ENCODE data around the gene CTSV.
"Not testable (repeated sequence)": the region's sequence is repeated elsewhere in the genome, so short reads cannot be mapped to it uniquely, and the experiment has no call there.

Gene CTSV

GRCh38 chr9:96994531-96995016 lies 44.4 kb downstream of the CTSV start:
- not testable (repeated sequence) for H3K36me3 ChIP-seq (ENCODE audit: control insufficient read depth, insufficient read depth, low read length); H3K27ac ChIP-seq; H3K4me3 ChIP-seq (ENCODE audit: low read depth, low read length); H2AFZ ChIP-seq; H3K4me1 ChIP-seq; H3K9me3 ChIP-seq (ENCODE audit: control insufficient read depth, low read length); H3K9ac ChIP-seq; H3K79me2 ChIP-seq; H3K27me3 ChIP-seq (ENCODE audit: control insufficient read depth, insufficient read depth, low read length); H3K4me2 ChIP-seq (ENCODE audit: low read length)

- H3K4me2 ChIP-seq (ENCODE audit: low read length); H3K9me3 ChIP-seq (ENCODE audit: control insufficient read depth, low read length); H3K36me3 ChIP-seq (ENCODE audit: control insufficient read depth, insufficient read depth, low read length); H3K27ac ChIP-seq; H3K4me3 ChIP-seq (ENCODE audit: low read depth, low read length); H3K27me3 ChIP-seq (ENCODE audit: control insufficient read depth, insufficient read depth, low read length); H3K4me1 ChIP-seq; H2AFZ ChIP-seq; H3K79me2 ChIP-seq; H3K9ac ChIP-seq: not testable (repeated sequence)
Observed at GRCh38 chr9:96992303-96992702, 46.6 kb downstream of the CTSV start.

GRCh38 chr9:96989747-96990318 lies 49.1 kb downstream of the CTSV start:
- H3K9me3 ChIP-seq (ENCODE audit: control insufficient read depth, low read length); H3K27ac ChIP-seq; H3K27me3 ChIP-seq (ENCODE audit: control insufficient read depth, insufficient read depth, low read length); H3K79me2 ChIP-seq; H3K4me2 ChIP-seq (ENCODE audit: low read length); H3K9ac ChIP-seq; H3K36me3 ChIP-seq (ENCODE audit: control insufficient read depth, insufficient read depth, low read length); H3K4me1 ChIP-seq; H3K4me3 ChIP-seq (ENCODE audit: low read depth, low read length); H2AFZ ChIP-seq: not testable (repeated sequence)

- not testable (repeated sequence) for H3K27ac ChIP-seq; H3K27me3 ChIP-seq (ENCODE audit: control insufficient read depth, insufficient read depth, low read length); H3K79me2 ChIP-seq; H3K9ac ChIP-seq; H3K4me3 ChIP-seq (ENCODE audit: low read depth, low read length); H2AFZ ChIP-seq; H3K4me2 ChIP-seq (ENCODE audit: low read length); H3K4me1 ChIP-seq; H3K9me3 ChIP-seq (ENCODE audit: control insufficient read depth, low read length); H3K36me3 ChIP-seq (ENCODE audit: control insufficient read depth, insufficient read depth, low read length)
Observed at GRCh38 chr9:96984887-96985286, 54.1 kb downstream of the CTSV start.

GRCh38 chr9:96984139-96984538 lies 54.8 kb downstream of the CTSV start:
- H3K4me3 ChIP-seq (ENCODE audit: low read depth, low read length); H2AFZ ChIP-seq; H3K79me2 ChIP-seq; H3K27me3 ChIP-seq (ENCODE audit: control insufficient read depth, insufficient read depth, low read length); H3K9me3 ChIP-seq (ENCODE audit: control insufficient read depth, low read length); H3K4me1 ChIP-seq; H3K36me3 ChIP-seq (ENCODE audit: control insufficient read depth, insufficient read depth, low read length); H3K9ac ChIP-seq; H3K4me2 ChIP-seq (ENCODE audit: low read length): not testable (repeated sequence)
- H3K27ac ChIP-seq = peak overlapping the region; percentile 42

GRCh38 chr9:96983496-96984122 lies 55.3 kb downstream of the CTSV start:
- H2AFZ ChIP-seq; H3K9me3 ChIP-seq (ENCODE audit: control insufficient read depth, low read length); H3K4me1 ChIP-seq; H3K4me2 ChIP-seq (ENCODE audit: low read length); H3K27me3 ChIP-seq (ENCODE audit: control insufficient read depth, insufficient read depth, low read length); H3K36me3 ChIP-seq (ENCODE audit: control insufficient read depth, insufficient read depth, low read length); H3K4me3 ChIP-seq (ENCODE audit: low read depth, low read length); H3K79me2 ChIP-seq; H3K9ac ChIP-seq: not testable (repeated sequence)
- peak overlapping the region; percentile 42 for H3K27ac ChIP-seq
